Upper lobe of left lung (tissue), 6 donors: ENCODE data around the gene KCNA2. TPM values are rescaled to one million over a fixed set of nuclear protein-coding genes. Genes with fewer than 3 reads are reported as not detected.

Source experiments
- ATAC-seq, 2 donors: fragments of 200-7000 bp; cut with Tn5 transposase; one replicate each; pipeline ENCODE4 v1.9.1; 2022; ENCODE audit warnings: mild to moderate bottlenecking in 2 of 2, moderate library complexity in 2 of 2; ENCODE audit not compliant: low FRiP score in 2 of 2
- DNase-seq, 2 donors: peaks; one replicate each; pipeline ENCODE4 v3.0.0-alpha.2; 2019 to 2020
- H3K27ac ChIP-seq, 4 donors: fragments of 200-600 bp; sonication (generic); one replicate each; pipeline ENCODE4 v1.5.1; 2016 to 2019
- H3K27me3 ChIP-seq, 4 donors: fragments of 200-600 bp; sonication (generic); one replicate each; pipeline ENCODE4 v1.5.1; 2017 to 2019
- H3K36me3 ChIP-seq, 4 donors: fragments of 200-600 bp; sonication (generic); one replicate each; pipeline ENCODE4 v1.5.1; 2016 to 2019
- H3K4me1 ChIP-seq, 4 donors: fragments of 200-600 bp; sonication (generic); one replicate each; pipeline ENCODE4 v1.5.1; 2018 to 2019
- H3K4me3 ChIP-seq, 4 donors: fragments of 200-600 bp; sonication (generic); one replicate each; pipeline ENCODE4 v1.5.1; 2017 to 2019; ENCODE audit warnings: mild to moderate bottlenecking in 2 of 4, moderate library complexity in 1 of 4
- H3K9me3 ChIP-seq, 4 donors: fragments of 200-600 bp; sonication (generic); one replicate each; pipeline ENCODE4 v1.5.1; 2018 to 2019
- EP300 ChIP-seq, 4 donors: sonication (generic); formaldehyde crosslinking; IDR thresholded peaks; one replicate each; pipeline ENCODE4 v1.5.1; 2017; ENCODE audit warnings: antibody characterized with exemption in 4 of 4, control low read depth in 2 of 4
- POLR2A ChIP-seq, 4 donors: fragments of 450-650 bp; IDR thresholded peaks; one replicate each; pipeline ENCODE4 v1.5.1; 2016 to 2017; ENCODE audit warnings: antibody characterized with exemption in 4 of 4, mild to moderate bottlenecking in 2 of 4
- POLR2AphosphoS5 ChIP-seq, 2 donors: sonication (generic); formaldehyde crosslinking; IDR thresholded peaks; one replicate each; pipeline ENCODE4 v1.5.1; 2017; ENCODE audit warnings: antibody characterized with exemption in 2 of 2
- WGBS, 2 donors: methylation state at CpG; one replicate each; pipeline ENCODE4 v1.1.5; 2017 to 2018; 5-methylcytosine and 5-hydroxymethylcytosine counted together
- total RNA-seq, 6 donors: library from RNA; depleted of rRNA in 4 of 6; stranded (reverse); fragments of >200 nt in 4 of 6; gene quantifications; one replicate each; pipeline versions ENCODE4 v1.1.0 to v1.2.1, GENCODE V29; 2016 to 2021
- TF ChIP-seq, protein P1 (sequence below), 6 experiments: fragments of 450-650 bp in 4 of 6; fragments of 200-600 bp in 2 of 6; sonication (generic) in 2 of 6; IDR thresholded peaks; one replicate each; pipeline ENCODE4 v1.5.1; 2016 to 2019; ENCODE audit warnings: antibody characterized with exemption in 6 of 6
- donor health status: DM: no; HTN: no; CAD: no; lungs with moderate emphysema.
- donor health status: DM: no; HTN: yes; CAD: no; lungs with severe emphysema.

Gene KCNA2
- total RNA-seq, 6 donors from 2014 or later: under 0.01 to 0.77 (median 0.23) TPM

DNA sequence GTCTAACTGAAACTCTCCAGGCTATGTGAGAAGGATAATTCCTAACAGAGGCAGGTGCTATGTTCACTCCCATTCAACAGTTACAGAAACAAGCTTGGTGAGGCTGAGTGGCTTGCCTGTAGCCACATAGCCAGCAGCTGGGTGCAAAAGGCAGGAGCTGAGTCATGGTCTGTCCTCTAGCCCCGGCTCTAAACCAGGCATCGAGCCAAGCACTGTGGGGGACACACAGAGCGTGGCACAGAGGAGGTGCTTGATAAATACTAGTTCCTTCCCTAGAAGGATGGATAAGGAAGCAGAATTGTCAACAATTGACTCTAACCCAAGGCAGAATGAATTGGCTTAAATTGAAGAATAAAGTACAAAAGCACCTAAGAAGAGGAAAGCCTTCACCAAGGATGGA lies 10.4 kb upstream of the KCNA2 start:
- TF ChIP-seq EP300 (IDR thresholded peaks at IDR 0.05): no peak
- no peak for TF ChIP-seq POLR2A (IDR thresholded peaks at IDR 0.05)
- TF ChIP-seq POLR2AphosphoS5 (IDR thresholded peaks at IDR 0.05): no peak
- TF ChIP-seq, protein P1, sequence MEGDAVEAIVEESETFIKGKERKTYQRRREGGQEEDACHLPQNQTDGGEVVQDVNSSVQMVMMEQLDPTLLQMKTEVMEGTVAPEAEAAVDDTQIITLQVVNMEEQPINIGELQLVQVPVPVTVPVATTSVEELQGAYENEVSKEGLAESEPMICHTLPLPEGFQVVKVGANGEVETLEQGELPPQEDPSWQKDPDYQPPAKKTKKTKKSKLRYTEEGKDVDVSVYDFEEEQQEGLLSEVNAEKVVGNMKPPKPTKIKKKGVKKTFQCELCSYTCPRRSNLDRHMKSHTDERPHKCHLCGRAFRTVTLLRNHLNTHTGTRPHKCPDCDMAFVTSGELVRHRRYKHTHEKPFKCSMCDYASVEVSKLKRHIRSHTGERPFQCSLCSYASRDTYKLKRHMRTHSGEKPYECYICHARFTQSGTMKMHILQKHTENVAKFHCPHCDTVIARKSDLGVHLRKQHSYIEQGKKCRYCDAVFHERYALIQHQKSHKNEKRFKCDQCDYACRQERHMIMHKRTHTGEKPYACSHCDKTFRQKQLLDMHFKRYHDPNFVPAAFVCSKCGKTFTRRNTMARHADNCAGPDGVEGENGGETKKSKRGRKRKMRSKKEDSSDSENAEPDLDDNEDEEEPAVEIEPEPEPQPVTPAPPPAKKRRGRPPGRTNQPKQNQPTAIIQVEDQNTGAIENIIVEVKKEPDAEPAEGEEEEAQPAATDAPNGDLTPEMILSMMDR (IDR thresholded peaks at IDR 0.05): no peak
- H3K4me1 ChIP-seq: peaks cover 0 to 14% (median 11%) of the 10 kb centered on the region in 4 donors
- no peak overlapping the region for H3K27ac ChIP-seq
- no peaks in the 10 kb centered on the region for H3K9me3 ChIP-seq
- ATAC-seq (no peak), DNase-seq (no peak)
- no peaks in the 10 kb centered on the region for H3K27me3 ChIP-seq
- H3K36me3 ChIP-seq: no peaks in the 10 kb centered on the region
- H3K4me3 ChIP-seq: no peak overlapping the region
- 14 to 16% methylated on average over 3 of the region's 3 CpGs for whole genome bisulfite sequencing, 2 donors

DNA sequence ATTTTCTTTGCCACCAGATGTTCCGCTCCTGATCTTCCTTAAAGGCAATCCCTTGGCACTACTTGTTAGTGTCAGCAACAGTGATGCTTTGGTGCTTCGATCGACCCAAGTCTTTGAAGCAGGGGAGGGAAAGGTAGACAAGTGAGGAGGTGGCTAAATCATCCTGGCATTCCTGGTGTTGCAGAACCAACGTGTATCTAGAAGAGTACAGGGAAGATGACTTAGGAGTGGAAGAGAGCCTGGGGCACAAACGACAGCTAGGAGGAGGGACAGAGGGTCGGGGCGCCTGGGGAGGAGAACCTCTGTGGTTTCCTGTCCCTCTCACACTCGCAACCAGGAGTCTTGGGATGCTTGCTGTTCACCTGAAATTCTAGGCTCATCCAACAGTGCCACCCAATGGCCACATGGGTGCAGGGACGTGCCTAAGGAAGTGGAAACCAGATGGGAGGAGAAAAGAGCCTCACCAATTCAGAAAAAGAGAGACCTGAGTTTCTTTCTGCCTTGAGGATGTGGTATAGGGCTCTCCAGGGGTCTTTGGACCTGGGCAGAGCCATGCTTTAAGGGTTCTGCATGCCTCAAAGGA lies 9.5 kb upstream of the KCNA2 start:
- ATAC-seq (peak in 1 of 2 donors; percentile 34), DNase-seq (peak in 1 of 2 donors; percentile 64)
- Histone ChIP-seq H3K9me3 (no peaks in the 10 kb centered on the region), H3K4me3 (no peak overlapping the region), H3K27me3 (no peaks in the 10 kb centered on the region), H3K27ac (no peak overlapping the region), H3K36me3 (no peaks in the 10 kb centered on the region), H3K4me1 (peaks cover 0 to 14% (median 11%) of the 10 kb centered on the region in 4 donors)
- WGBS, 2 donors: 20 to 24% methylated on average over 9 of the region's 9 CpGs
- TF ChIP-seq, protein P1 (IDR thresholded peaks at IDR 0.05): peak in 5 of 6 experiments; percentile 33 to 67 (median 57)
- TF ChIP-seq POLR2AphosphoS5 (IDR thresholded peaks at IDR 0.05): no peak

DNA sequence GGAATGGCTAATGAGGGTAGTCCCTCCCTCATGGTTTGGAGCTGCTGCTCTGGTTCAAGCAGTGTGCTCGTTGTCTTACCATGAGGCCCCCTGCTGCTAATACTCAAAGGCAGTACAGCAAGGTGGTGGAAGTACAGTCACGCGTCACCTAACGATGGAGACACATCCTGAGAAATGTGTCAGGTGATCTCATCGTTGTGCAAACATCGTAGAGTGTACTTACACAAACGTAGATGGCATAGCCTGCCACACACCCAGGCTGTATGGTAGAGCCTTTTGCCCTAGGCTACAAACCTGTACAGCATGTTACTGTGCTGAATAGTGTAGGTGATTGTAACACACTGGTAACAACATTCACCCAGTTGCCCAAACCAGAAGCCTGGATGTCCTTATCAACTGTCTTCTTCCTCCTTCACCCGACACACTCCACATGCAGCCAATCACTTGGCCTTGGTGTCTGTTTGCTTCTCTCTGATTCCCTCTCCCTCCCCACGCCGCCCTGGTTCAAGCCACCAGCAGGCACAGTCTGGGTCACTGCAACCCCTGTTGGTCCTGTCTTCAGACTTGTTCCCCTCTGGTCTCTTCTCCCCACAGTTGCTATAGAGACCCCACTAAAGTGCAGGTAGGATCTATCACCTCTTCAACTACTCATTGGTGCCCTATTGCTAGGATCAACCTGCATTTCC lies 6.0 kb upstream of the KCNA2 start:
- Histone ChIP-seq H3K9me3 (no peaks in the 10 kb centered on the region), H3K36me3 (no peaks in the 10 kb centered on the region), H3K27ac (no peak overlapping the region), H3K4me1 (peaks cover 2 to 9% (median 6%) of the 10 kb centered on the region in 4 donors), H3K4me3 (no peak overlapping the region), H3K27me3 (peaks cover 0 to 13% (median 6%) of the 10 kb centered on the region in 4 donors)
- ATAC-seq (no peak), DNase-seq (peak in 1 of 2 donors; percentile 39)
- TF ChIP-seq POLR2AphosphoS5 (IDR thresholded peaks at IDR 0.05) (no peak), EP300 (IDR thresholded peaks at IDR 0.05) (no peak), POLR2A (IDR thresholded peaks at IDR 0.05) (no peak)
- TF ChIP-seq, protein P1 (IDR thresholded peaks at IDR 0.05): no peak
- 51 to 57% methylated on average over 10 of the region's 10 CpGs for WGBS, 2 donors

DNA sequence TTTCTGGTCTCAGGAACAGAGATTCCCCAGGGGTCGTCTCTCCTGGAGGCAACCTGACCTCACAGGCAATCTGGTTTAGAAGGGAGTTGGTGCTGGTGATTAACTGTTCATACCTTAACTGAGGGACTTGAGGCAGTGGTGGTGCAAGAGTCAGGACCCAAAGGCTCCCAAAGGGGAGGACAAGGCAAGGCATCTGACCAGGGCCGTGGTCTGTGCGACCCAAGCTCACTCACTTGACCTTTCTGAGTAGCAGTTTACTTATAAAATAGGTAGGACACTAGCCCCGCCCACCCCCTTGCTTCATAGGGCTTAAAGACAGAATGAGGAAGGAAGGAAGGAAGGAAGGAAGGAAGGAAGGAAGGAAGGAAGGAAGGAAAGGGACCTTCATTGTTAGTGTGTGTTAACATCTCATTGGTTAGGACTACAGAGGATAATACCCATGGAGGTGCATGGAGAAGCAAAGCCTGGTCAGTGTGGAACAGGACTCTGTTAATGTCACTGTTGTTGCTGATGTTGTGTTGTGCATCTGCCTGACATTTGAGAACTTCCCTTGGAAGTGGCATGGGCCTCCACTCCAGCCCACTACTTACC lies 4.6 kb upstream of the KCNA2 start:
- Histone ChIP-seq H3K4me3 (no peak overlapping the region), H3K27ac (no peak overlapping the region), H3K36me3 (no peaks in the 10 kb centered on the region), H3K4me1 (peaks cover 14 to 23% (median 19%) of the 10 kb centered on the region in 4 donors), H3K9me3 (no peaks in the 10 kb centered on the region), H3K27me3 (peaks cover 0 to 27% (median 18%) of the 10 kb centered on the region in 4 donors)
- TF ChIP-seq POLR2A (IDR thresholded peaks at IDR 0.05) (no peak), EP300 (IDR thresholded peaks at IDR 0.05) (no peak)
- WGBS, 2 donors: 79 to 86% methylated on average over 4 of the region's 4 CpGs
- ATAC-seq (no peak), DNase-seq (no peak)

DNA sequence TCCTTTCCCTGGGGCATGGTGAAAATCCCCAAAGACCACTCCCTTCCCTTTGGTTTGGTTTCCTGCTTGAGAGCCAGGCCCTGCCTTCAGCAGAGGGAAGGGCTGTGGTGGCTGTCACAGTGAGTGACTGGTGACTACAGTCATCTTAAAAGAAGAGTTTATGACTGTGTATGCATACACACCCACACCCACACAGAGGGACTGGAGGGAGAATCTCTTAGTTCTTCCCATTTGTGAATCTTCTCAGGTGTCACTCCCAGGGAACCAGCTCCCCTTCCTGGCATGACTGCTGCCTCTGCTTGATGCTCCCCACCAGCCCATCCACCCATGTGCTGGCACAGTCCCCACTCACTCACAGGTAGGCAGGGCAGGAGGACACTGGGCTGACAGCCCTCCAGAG lies 3.9 kb upstream of the KCNA2 start:
- no peak for ATAC-seq
- Histone ChIP-seq H3K9me3 (no peaks in the 10 kb centered on the region), H3K36me3 (no peaks in the 10 kb centered on the region), H3K4me3 (no peak overlapping the region), H3K27me3 (peaks cover 0 to 33% (median 21%) of the 10 kb centered on the region in 4 donors), H3K27ac (no peak overlapping the region), H3K4me1 (peaks cover 17 to 27% (median 20%) of the 10 kb centered on the region in 4 donors)
- no peak for DNase-seq
- TF ChIP-seq, protein P1 (IDR thresholded peaks at IDR 0.05): no peak
- TF ChIP-seq EP300 (IDR thresholded peaks at IDR 0.05): no peak
- no peak for TF ChIP-seq POLR2AphosphoS5 (IDR thresholded peaks at IDR 0.05)
- no peak for TF ChIP-seq POLR2A (IDR thresholded peaks at IDR 0.05)
